Thoracic aorta (tissue), 2 donors: ENCODE data around the gene LAMB1. TPM values are rescaled to one million over a fixed set of nuclear protein-coding genes. Genes with fewer than 3 reads are reported as not detected.
"Not testable (repeated sequence)": the region's sequence is repeated elsewhere in the genome, so short reads cannot be mapped to it uniquely, and the experiment has no call there.

Experiments
- ATAC-seq: fragments of 150-250 bp; one replicate; pipeline ENCODE4 v1.8.0; 2017; ENCODE audit warnings: low read depth; ENCODE audit not compliant: insufficient number of reproducible peaks, low FRiP score
- DNase-seq: peaks from one replicate; pipeline ENCODE4 v3.0.0-alpha.2; 2020; ENCODE audit warnings: low spot score
- H3K27ac ChIP-seq, 2 donors: fragments of 200-600 bp; sonication (generic); 1 replicate in 1 of 2; 2 replicates in 1 of 2; pipeline ENCODE4 v1.5.1; 2016; ENCODE audit warnings: mild to moderate bottlenecking in 2 of 2, moderate library complexity in 2 of 2
- H3K27me3 ChIP-seq: fragments of 200-600 bp; sonication (generic); replicated peaks from 2 replicates; pipeline ENCODE4 v1.6.0; 2016; ENCODE audit warnings: mild to moderate bottlenecking; ENCODE audit not compliant: insufficient read depth
- H3K36me3 ChIP-seq: fragments of 200-600 bp; sonication (generic); one replicate; pipeline ENCODE4 v1.5.1; 2016
- H3K4me1 ChIP-seq, 2 donors: fragments of 200-600 bp; sonication (generic); 1 replicate in 1 of 2; 2 replicates in 1 of 2; pipeline versions ENCODE4 v1.5.1 to v1.6.0; 2016; ENCODE audit warnings: low read depth in 2 of 2, mild to moderate bottlenecking in 1 of 2; ENCODE audit not compliant: control insufficient read depth in 1 of 2
- H3K4me3 ChIP-seq: fragments of 200-600 bp; sonication (generic); 2 replicates; pipeline ENCODE4 v1.5.1; 2016; ENCODE audit warnings: mild to moderate bottlenecking
- H3K9me3 ChIP-seq: fragments of 200-600 bp; sonication (generic); 2 replicates; pipeline ENCODE4 v1.5.1; 2016
- CTCF ChIP-seq: fragments of 200-600 bp; sonication (generic); IDR thresholded peaks from one replicate; pipeline ENCODE4 v1.5.1; 2019; ENCODE audit warnings: antibody characterized with exemption
- total RNA-seq, 2 donors: library from RNA; depleted of rRNA; stranded (reverse); fragments of >200 nt; gene quantifications; one replicate each; pipeline versions ENCODE4 v1.1.0 to v1.2.3, GENCODE V29; 2016

LAMB1 gene
- total RNA-seq, 2 donors from 2014 or later: 144 to 296 TPM

GRCh38 chr7:107889992-107890391 is 113.0 kb downstream of the LAMB1 start:
- ATAC-seq: no peak
- H3K27ac ChIP-seq: peak overlapping the region; percentile 84 to 88
- DNase-seq: no peak
- no peaks in the 10 kb centered on the region for H3K9me3 ChIP-seq
- H3K4me3 ChIP-seq: peak overlapping the region; percentile 81
- no peak for TF ChIP-seq CTCF
- H3K36me3 ChIP-seq: no peaks in the 10 kb centered on the region
- no peaks in the 10 kb centered on the region for H3K27me3 ChIP-seq
- peaks cover 20 to 33% of the 10 kb centered on the region in 2 donors for H3K4me1 ChIP-seq

GRCh38 chr7:107887827-107888226 is 115.1 kb downstream of the LAMB1 start:
- H3K27ac ChIP-seq, DNase-seq, H3K9me3 ChIP-seq, H3K4me3 ChIP-seq, H3K27me3 ChIP-seq, H3K36me3 ChIP-seq, ATAC-seq: not testable (repeated sequence)
- H3K4me1 ChIP-seq: peaks cover 10 to 13% of the 10 kb centered on the region in 2 donors

- H3K4me3 ChIP-seq: no peak overlapping the region
- no peaks in the 10 kb centered on the region for H3K36me3 ChIP-seq
- no peaks in the 10 kb centered on the region for H3K9me3 ChIP-seq
- DNase-seq: no peak
- TF ChIP-seq CTCF: no peak
- H3K4me1 ChIP-seq: no peaks in the 10 kb centered on the region
- ATAC-seq: no peak
- H3K27ac ChIP-seq: no peak overlapping the region
- H3K27me3 ChIP-seq: no peaks in the 10 kb centered on the region
Observed at GRCh38 chr7:107884066-107884818, 118.7 kb downstream of the LAMB1 start.

GRCh38 chr7:107882766-107883165 is 120.2 kb downstream of the LAMB1 start:
- Histone ChIP-seq H3K27me3 (no peaks in the 10 kb centered on the region), H3K4me1 (no peaks in the 10 kb centered on the region), H3K9me3 (no peaks in the 10 kb centered on the region), H3K27ac (no peak overlapping the region), H3K36me3 (no peaks in the 10 kb centered on the region), H3K4me3 (no peak overlapping the region)
- DNase-seq (no peak), ATAC-seq (no peak)
- no peak for TF ChIP-seq CTCF

- ATAC-seq (no peak), DNase-seq (no peak)
- Histone ChIP-seq H3K4me3 (no peak overlapping the region), H3K4me1 (no peaks in the 10 kb centered on the region), H3K9me3 (no peaks in the 10 kb centered on the region), H3K27me3 (no peaks in the 10 kb centered on the region), H3K36me3 (no peaks in the 10 kb centered on the region), H3K27ac (no peak overlapping the region)
- peak; percentile 54 for TF ChIP-seq CTCF
Observed at GRCh38 chr7:107879400-107880035, 123.4 kb downstream of the LAMB1 start.
